Measurements from ENCODE around the gene GNAO1.

The GNAO1 gene

DNA sequence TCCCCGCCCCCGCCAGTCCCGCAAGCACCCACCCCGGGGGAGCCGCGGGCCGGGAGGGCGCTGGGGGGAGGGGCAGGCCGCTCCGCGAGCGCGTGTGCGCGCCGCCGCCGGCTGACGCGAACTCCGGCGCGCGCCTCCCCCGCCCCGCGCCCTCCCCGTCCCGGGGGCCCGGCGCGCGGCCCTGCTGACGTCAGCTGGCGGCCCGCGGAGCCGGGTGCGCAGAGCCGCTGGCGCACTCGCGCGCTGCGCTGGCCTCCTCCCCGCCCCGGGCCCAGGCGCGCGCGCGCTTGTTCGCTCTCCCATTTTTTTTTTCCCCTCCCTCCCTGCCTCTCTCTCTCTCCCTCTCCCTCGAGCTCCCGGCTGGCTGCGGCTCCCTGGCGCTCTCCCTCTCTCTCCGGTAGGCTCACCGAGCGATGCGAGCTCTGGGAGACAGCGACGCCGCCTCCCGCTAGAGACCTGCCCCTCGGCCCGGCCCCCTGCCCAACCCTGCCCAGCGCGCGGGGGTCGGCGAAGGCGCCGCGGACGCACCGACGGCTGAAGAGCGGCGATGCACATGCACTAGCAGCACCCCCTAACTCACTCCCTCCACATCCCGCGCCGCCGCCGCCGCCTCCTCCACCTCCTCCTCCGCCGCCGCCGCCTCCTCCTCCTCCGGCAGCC lies at the start of gene GNAO1:
TSS of gene GNAO1 (plus strand) at position 334 of the 660 bp plus-strand sequence. CDS start 747 bp downstream, outside the sequence.
- peak; percentile 71 for DNase-seq

DNA sequence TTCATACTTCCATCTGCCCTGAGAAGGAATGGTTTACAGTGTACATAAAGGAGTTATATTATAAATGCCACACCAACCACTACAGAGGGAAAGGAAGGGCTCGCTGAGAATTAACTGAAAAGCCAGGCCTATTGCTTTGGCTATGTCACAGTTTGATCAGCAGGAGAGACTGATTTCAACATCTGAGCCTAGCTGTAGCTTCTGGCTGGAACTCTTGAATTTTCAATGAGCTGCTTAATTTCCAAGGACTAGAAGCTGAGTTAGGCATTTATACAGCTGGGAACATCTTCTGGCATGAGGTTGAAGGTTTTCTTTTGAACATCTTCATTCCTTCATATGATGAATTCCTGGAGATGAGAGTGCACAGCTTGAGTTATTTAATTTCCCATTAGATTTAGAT lies 47.6 kb upstream of the GNAO1 start:
- DNase-seq: no peak

DNA sequence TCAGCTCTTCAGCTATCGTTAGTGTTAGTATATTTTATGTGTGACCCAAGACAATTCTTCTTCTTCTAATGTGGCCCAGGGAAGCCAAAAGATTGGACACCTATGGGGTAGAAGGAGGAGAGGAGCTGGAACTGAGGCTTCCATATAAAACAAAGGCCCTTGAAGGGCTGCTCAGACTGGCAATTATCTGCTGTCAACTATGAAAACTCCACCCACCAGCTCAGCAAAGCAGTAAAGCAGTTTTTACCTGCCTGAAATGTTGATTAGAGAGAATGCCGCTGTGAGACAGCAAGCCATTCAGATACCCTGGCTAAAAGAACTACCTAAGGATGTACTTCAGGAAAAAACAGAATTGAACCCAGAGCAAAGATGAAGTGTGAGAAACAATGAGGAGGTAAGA lies 45.9 kb upstream of the GNAO1 start:
- no peak for DNase-seq

DNA sequence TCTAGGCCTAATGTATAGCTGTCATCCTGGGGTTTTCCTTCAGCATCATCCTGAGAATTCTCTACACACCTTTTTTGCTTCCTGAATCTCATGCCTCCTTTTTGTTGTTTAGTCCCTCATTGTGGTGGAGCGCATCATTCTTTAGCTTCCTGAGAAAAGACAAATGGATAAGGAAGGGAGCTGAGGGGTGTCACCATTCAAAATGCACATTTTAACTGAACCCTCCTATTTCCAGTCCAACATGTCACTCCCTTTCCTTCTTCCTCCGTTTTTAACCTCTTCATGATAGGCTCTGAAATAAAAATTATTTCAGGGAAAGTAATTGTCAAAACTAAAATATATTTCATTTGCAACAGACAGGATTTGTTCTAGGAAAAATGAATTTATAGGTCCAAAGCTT lies 39.7 kb upstream of the GNAO1 start:
- no peak for DNase-seq

DNA sequence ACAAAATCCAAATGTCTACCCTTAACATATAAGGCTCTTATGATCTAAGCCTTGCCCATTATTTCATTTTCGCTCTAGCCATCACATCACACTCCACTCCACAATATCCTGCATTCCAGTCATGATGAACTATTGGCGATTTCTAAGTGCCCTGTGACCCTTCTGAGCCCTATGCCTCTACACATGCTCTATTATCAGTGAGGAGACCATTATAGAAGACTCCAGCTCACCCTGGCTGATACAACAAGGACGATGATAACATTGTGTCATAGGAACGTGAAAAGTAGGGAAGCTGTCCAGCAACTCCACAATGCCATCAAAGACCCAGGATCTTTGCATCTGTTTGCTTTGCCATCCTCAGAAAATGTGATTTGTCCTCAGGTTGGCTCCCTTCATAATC lies 29.6 kb upstream of the GNAO1 start:
- DNase-seq: no peak

DNA sequence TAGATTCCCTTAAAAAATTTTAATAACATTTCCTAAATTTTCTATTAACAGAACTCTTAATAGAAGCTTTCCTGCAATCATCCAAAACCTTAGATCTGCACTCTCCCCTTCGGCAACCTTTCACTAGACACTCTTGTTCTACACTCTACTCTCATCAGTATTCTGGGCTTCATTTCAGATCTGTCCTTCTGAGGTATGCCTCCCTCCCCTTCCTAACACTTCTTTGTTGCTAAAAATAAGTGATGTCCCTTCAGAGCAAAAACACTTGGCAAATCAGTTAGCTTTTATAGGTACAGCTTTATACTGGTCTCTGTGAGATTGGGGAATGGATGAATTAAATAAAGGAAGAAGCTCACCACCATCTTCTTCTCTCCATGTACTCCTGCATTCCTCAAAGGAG lies 28.2 kb upstream of the GNAO1 start:
- DNase-seq: no peak

DNA sequence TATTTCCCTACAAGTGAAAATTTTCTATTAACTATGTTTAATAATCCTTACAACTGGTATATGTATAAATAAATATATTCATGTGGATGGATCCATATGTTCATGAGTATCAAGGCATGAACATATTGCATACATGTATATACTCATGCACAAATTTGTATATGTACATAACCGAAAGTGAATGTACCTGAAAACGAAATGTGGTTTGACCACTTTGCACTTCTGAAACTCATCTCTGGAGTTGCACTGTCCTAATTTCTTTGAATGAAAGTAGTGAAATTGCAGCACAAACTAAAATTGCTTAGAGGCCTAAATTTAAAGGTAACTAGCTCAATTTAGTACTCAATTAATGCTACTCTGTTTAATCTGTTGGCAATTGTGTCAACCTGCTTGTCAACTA lies 27.4 kb upstream of the GNAO1 start:
- no peak for DNase-seq

DNA sequence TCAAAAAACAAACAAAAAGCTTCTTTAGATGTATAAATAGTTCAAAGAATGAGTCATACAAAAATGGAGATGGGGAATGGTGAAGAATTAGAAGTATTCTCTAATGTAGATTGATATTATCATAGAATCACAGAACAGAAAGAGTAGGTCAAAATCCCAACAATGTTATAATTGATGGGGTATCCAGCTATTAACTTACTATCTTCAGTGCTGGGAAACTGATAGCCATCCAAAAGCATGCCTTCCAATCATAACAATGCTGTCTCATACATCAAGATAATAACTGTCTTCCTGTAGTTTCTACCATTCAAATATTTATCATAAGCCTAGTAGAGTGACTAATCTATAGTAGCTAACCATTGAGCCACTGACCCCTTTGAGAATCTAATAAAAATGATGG lies 26.7 kb upstream of the GNAO1 start:
- no peak for DNase-seq

DNA sequence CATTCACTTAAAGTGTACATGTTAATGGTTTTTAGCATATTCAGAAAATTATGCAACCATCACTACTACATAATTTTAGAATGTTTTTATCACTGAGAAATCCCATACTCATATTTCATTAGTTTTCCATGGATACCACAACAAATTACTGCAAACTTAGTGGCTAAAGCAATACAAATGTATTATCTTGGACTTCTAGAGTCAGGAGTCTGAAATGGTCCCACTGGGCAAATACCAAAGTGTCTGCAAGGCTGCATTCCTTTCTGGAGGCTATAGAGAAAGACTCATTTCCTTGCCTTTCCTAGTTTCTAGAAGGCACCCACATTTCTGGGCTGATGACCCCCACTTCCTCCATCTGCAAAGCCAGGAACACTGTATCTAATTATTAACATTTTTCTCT lies 16.9 kb upstream of the GNAO1 start:
- no peak for DNase-seq

DNA sequence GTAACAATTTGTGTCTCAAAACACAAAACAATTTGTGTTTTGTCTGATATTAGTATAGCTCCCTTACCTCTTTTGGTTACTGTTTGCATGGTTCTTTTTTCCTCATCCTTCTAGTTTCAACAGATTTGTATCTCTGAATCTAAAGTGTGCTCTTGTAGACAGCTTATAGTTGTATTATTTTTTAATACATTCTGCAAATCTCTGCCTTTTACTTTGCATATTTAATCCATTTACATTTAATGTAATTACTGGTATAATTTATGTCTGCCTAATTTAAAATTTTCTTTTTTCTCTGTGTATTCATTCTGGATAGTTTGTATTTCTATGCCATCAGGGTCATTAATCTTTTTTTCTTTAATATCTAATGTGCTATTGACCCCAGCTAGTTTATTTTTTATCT lies 9.9 kb upstream of the GNAO1 start:
- DNase-seq: no peak

DNA sequence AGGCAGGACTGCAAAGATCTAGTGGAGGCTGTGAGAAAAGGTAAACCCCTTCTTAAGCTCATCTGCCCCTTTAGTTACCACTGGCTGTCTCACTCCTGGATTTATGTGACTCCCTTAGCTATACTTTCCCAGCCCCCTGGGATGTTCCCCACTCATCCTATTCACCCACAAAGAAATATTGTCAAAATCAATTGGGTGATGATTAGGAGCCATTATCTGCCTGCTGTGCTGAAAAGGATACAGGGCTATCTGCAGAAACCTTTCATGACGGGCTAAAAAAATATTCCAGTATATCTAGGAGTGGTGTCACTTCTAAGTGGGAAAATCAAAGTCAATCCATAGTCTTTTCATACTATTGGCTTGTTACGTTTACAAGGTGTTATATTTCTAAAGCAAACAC lies 8.0 kb upstream of the GNAO1 start:
- DNase-seq: no peak

DNA sequence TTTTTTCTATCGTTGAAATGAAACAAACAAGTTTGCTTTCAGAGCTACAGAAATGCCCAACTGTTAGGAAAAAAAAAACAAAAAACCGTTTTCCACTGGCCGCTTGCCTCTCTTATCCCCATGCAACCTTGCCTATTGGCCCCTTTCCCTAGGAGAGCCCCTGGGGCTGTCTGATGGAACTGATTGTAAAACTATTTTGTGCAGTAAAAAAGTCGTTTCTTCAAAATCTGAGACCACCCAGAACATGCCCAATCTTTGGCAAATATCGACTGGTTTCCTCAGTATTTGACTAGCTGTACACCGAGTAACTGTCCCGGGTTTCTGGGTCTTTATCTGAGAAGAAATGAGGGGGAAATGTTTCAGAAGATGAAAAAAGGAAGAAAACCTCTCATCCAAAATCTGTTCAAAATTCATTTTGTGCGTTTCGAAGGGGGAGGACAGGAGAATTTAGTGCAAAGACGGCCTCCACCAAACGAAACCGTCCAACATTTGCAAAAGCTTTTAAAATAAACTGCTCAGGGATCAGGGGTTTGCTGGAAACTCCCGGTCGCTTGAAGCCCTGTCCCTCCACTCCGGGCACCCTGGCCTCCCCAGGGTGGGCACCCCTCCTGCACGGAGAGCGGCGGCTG lies 1.1 kb upstream of the GNAO1 start:
- DNase-seq: no peak

DNA sequence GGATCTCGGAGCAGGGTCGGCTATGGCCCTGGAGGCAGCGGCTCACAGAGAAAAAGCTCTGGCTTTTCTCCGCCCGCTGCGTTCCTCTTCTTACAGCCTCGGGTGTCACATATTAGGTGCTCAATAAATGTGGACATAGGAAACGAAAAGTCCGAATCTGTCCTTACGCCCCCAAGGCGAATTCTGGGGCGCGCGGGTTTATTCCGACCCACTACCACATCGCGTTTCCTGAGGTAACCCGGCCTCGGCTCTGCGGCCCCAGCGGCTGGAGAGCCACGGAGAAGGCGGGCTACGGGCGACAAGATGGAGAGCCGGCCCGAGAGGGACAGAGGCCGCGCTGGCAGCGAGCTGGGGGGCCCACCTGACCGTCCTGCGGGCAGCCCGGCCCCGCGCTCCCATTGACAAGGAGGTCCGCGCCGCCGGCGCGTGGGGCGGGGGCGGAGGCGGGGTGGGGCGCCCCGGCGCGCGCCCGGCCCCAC lies 573 bp upstream of the GNAO1 start:
- no peak for DNase-seq

DNA sequence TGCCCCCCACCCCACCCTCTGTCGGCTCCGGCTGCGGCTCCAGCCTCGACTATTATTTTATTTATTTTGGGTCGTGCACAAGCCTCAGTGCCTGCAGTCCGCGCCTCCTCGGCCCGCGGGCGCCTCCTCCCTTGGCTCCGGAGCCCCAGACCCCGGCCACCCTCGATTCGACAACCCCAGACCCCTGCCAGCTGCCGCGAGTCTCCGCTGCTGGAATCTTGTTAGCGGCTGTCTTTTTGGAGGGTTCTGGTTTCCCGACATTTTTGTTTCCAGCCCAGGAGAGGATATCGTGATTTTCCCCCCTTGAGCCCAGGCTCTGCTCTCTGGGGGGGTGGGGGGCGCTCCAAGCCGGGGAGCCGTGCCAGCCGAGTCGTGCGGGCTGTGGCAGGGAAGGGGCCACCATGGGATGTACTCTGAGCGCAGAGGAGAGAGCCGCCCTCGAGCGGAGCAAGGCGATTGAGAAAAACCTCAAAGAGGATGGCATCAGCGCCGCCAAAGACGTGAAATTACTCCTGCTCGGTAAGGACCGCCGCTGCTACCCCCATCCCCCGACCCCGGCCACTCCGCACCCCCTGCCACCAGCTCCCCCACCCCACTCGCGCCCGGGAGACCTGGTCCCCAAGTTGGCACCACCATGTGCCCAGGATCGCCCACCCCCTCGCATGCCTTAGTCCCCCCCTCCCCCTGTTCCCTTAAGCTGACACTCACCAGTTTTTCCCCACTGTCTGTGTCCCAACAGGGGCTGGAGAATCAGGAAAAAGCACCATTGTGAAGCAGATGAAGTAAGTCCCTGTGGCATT lies 746 bp downstream of the GNAO1 start:
- no peak for DNase-seq

DNA sequence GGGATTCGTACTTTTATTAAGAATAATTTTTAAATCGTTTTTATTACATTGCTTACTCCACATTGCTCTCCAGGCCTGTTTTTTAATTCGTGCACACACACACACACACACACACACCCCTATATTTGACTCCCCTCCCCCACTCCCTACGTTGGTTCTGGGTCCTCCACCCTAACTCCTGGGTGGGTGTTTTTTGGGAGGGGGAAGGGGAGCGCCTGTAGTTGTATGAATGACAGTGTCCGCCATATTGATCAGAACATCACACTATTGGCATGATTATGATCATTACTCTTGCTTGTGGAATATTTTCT lies 1.3 kb downstream of the GNAO1 start:
- no peak for DNase-seq

DNA sequence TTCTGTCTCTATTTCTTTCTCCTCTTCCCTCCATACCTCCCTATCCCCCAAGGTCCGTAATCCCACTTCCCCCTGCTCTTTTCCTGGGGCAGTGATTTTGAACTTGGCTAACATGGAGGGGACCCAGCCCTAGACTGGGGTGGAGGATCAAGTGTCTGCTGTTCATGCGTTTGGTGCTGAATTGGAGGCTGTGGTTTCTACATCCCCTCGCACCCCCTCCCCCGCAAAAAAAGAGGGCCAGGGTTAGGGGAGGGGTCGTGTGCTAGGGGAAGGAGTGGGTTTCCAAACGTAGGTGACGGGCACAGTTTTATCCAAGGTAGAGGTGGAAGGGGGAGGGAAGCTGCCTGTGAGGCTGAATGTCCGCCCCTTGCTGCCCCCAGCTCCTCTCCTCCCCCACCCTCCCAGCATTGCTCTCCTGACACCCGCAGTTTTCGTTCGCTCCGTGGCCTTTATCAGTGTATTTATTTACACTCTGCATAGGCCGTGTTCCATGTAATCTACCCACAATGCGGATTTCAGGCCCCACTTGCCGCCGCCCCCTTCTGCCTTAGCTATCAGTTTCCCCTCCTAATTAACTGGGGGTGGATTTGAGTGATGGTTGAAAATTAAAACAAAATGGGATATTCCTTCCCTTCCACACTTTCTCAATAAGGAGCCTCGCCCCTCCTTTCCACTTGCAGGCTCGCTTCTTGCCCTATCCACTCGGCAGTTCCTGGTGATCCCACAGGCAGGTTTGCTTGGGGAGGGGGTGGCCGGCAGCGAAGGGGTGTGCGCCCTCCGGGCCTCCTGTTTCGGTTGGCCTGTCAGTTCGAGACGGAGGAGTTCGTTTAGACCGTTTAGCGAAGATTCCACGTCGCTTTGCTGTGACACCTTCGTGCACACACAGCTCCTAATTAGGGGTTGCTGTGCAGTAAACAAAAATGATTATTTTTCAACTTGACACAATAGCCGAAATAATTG lies 2.0 kb downstream of the GNAO1 start:
- no peak for DNase-seq

DNA sequence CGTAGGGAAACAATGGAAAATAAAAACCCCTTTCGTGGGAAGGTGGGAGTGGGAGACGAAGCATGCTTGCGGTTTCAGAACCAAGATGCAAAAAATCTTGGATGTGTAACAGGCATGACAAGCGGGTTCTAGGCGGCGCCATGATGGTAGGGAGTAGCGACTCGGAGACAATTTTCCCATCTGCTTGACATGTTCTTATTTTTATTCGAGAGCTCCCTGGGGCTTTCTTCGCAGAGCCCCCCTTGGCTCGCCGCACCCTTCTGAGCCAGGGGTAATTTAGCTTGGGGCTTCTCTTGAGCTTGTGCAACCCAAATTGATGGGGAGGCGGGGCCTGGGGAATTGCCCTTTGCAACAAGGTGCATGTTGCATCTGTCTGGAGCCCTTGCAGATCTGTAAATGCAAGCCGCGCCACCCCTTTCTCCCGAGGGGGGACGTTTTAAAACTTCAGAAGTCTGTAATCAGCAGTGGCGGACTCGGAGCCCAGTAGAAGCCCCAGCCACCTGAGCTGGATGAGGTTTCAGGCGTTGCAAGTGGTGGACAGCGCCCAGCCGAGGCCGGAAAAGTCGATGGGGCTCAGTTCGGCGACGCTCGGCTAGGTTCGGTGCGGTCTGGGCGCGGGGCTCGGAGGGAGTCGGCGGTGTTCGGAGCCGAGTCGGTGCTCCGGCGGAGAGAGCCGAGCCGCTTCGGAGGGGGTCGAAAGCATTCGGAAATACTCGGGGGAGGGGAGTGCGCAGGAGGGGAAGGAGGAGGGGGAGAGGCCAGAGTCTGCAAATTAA lies 2.9 kb downstream of the GNAO1 start:
- peak; percentile 72 for DNase-seq

DNA sequence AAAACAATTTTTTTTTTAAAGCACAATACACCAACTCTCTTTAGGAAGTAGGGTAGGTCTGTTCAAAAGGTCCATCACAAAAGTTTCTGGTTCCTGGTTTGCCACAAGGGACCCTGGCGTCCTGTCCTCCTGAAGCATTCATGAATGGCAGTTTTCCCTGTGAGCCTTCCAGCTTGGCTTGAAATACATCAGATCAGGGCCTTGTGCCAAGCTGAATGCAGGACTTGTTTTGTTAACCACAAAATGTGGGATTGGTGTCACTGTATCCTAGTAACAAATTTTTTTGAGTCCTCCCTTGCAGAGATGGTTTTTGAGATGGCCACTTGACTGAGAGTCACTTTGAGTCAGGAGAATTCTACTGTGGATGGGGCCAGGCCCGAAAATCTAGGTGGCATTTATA lies 3.9 kb downstream of the GNAO1 start:
- DNase-seq: peak; percentile 67

DNA sequence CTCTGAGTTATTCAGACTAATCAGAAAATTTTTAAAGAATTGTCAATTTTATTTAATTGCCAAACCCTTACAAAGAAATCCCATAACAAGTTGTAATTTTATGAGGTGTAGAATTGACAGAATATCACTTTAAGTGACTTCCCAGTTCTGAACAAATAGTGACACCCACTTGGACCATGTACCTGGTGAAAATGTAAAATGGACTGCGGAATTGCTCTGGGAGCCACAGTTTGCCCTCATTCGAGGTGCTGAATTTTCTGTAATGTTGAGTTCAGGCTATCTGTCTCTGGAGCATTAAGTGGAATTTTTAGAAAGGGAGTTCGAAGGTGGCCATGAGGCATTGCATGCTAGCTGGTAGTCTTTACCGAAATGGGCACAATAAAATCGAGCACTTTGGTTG lies 5.1 kb downstream of the GNAO1 start:
- DNase-seq: no peak

DNA sequence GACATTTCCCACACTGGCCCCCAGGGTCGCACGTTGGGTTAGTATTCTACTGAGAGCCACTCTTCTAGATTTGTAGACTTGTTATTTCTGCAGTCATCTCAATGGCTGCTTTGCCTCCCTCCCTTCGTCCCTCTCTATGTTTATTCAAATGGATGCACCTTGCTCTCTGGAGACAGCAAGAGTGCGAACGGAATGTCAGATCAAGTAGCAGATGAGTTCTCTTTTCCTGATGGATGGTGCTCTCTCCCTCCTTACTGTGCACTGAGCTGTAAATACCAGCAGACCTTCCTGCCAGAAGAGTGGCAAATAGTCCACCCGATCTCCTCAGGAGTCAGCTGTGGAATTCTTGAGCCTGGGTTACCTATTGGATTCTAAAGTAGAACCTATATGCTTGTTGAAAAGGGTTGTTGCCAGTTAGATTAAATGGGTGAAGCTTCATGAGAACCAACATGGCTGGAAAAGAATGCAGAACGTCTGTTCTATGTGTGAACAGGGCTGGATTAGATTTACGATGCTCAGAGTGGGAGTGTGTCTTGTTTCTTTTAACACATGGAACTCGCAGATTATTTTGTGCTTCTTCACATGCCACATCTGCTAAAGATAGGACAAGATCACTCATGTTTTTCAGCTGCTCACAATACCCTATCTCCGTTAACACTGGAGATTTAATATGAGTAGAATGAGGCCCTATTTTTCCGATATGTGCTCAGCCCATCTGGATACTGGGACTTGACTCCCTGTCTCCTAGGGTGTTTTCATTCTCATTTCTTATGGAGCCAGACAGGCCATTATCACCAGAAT lies 6.1 kb downstream of the GNAO1 start:
- no peak for DNase-seq

DNA sequence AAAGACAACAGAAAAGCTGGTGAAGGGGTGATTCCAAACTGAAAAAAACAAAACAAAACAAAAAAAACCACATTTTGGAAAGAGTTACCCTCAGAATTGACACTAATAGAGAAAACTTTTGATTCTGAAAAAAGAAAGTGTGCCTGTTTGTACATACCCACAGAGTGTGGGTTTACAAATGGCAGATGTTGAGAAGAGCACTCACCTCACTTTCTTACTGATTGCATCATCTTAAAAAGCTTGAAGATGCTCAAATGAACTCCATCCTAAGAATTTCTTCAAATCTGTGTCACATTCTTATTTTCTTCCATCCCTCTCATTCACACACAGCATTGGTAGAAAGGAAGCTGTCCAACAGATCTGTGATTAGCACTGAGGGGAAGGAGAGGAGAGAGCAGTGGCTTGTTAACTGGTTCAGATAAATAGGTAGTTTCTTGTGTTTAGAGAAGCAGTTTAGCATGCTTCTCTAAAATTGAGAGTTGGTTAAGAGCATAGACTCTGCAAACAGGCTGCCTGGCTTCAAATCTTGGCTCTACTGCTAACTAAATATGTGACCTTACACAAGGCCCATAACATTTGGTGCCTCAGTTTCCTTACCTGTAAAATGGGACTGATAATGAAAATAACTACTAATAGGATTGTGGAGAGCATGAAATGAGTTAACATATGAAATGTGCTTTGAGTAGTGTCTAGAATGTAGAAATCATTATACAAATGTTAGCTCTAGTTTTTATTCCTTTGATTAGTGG lies 6.9 kb downstream of the GNAO1 start:
- DNase-seq: no peak
